K562 (cell line): Measurements from ENCODE around the gene PSRC1. TPM values are rescaled to one million over a fixed set of nuclear protein-coding genes. Genes with fewer than 3 reads are reported as not detected.

Experiments used
- CREB1 ChIP-seq, 2 experiments: sonication (generic) in 1 of 2; formaldehyde crosslinking in 1 of 2; IDR thresholded peaks; 2 replicates each; pipeline versions ENCODE4 v1.6.1 to v1.8.0; 2012 to 2022; ENCODE audit warnings: inconsistent platforms in 1 of 2, mild to moderate bottlenecking in 1 of 2, missing genetic modification reagents in 1 of 2, moderate library complexity in 1 of 2
- DIDO1 ChIP-seq: fragments of 450-650 bp; IDR thresholded peaks from 2 replicates; pipeline ENCODE4 v1.6.1; 2016; ENCODE audit warnings: low read depth, missing biosample characterization, missing genetic modification characterization
- E2F3 ChIP-seq: fragments of 250-450 bp; sonication (Bioruptor Pico); IDR thresholded peaks from 2 replicates; pipeline ENCODE4 v1.4.0; 2020; ENCODE audit warnings: mild to moderate bottlenecking
- E2F6 ChIP-seq, 2 experiments: IDR thresholded peaks; 2 replicates each; pipeline ENCODE4 v1.6.1; 2011; ENCODE audit warnings: borderline replicate concordance in 1 of 2, control low read depth in 1 of 2, low read depth in 1 of 2, low read length in 1 of 2, mild to moderate bottlenecking in 1 of 2, mixed read lengths in 1 of 2, moderate library complexity in 1 of 2; ENCODE audit not compliant: insufficient read depth in 1 of 2, insufficient read length in 1 of 2, poor library complexity in 1 of 2, severe bottlenecking in 1 of 2; ENCODE audit errors: extremely low read depth in 1 of 2
- FOXO4 ChIP-seq: fragments of 450-650 bp; formaldehyde crosslinking; IDR thresholded peaks from 2 replicates; pipeline ENCODE4 v1.4.0; 2020; ENCODE audit warnings: mild to moderate bottlenecking, moderate library complexity
- GATAD2A ChIP-seq: fragments of 450-650 bp; IDR thresholded peaks from 2 replicates; pipeline ENCODE4 v1.6.1; 2017
- KDM1A ChIP-seq, 2 experiments: fragments of 450-650 bp; IDR thresholded peaks; 2 replicates each; pipeline ENCODE4 v1.6.1; 2016; ENCODE audit warnings: mild to moderate bottlenecking in 2 of 2
- KHSRP ChIP-seq: fragments of 450-650 bp; IDR thresholded peaks from 2 replicates; pipeline ENCODE4 v1.6.1; 2017
- NCOA1 ChIP-seq: fragments of 450-650 bp; IDR thresholded peaks from 2 replicates; pipeline ENCODE4 v1.6.1; 2016; ENCODE audit warnings: low read depth
- POLR2AphosphoS2 ChIP-seq: IDR thresholded peaks from 2 replicates; pipeline ENCODE4 v1.6.1; 2012; ENCODE audit warnings: low read length, improper control_type of control experiment
- POLR2G ChIP-seq: fragments of 200-400 bp; formaldehyde crosslinking; IDR thresholded peaks from 2 replicates; pipeline ENCODE4 v1.6.1; 2017; ENCODE audit warnings: low read depth, mild to moderate bottlenecking, antibody characterized with exemption, low read length, moderate library complexity
- PRDM10 ChIP-seq: fragments of 450-650 bp; IDR thresholded peaks from 2 replicates; pipeline ENCODE4 v1.6.1; 2018; ENCODE audit not compliant: partially characterized antibody
- TCFL5 ChIP-seq: fragments of 250-450 bp; sonication (Bioruptor Pico); conservative IDR thresholded peaks from 2 replicates; pipeline ENCODE4 v1.6.1; 2021; ENCODE audit warnings: mild to moderate bottlenecking, moderate library complexity, matching md5 sums
- TEAD2 ChIP-seq: fragments of 450-650 bp; IDR thresholded peaks from 2 replicates; pipeline ENCODE4 v1.6.1; 2016; ENCODE audit warnings: missing genetic modification characterization, control low read depth, missing compliant biosample characterization
- TEAD4 ChIP-seq, 2 experiments: sonication (generic) in 1 of 2; formaldehyde crosslinking in 1 of 2; IDR thresholded peaks; 2 replicates each; pipeline versions ENCODE4 v1.6.1 to v1.8.0; 2012 to 2022; ENCODE audit warnings: borderline replicate concordance in 1 of 2, inconsistent platforms in 1 of 2, low read length in 1 of 2, mild to moderate bottlenecking in 1 of 2, missing genetic modification reagents in 1 of 2
- ZNF316 ChIP-seq: fragments of 450-650 bp; IDR thresholded peaks from 2 replicates; pipeline ENCODE4 v1.6.1; 2016
- ZNF354B ChIP-seq: fragments of 250-450 bp; sonication (Bioruptor Pico); IDR thresholded peaks from 2 replicates; pipeline ENCODE4 v1.4.0; 2020
- polyA plus RNA-seq, 8 experiments: library from polyadenylated mRNA; depleted of rRNA in 4 of 8; stranded (reverse) in 5 of 8; unstranded in 3 of 8; fragments of >200 nt; fragmentation: Nextera tagmentation in 2 of 8; fragmentation: Illumina TruSeq in 1 of 8; extraction: Ambion mirVana in 2 of 8; extraction: Trizol in 1 of 8; gene quantifications; 2 replicates each; pipeline versions ENCODE4 v1.2.1 to v1.2.3, GENCODE V29; 2011 to 2014; ENCODE audit warnings: inconsistent platforms in 1 of 8, missing spikeins in 1 of 8
- total RNA-seq, 7 experiments: library from RNA; depleted of rRNA in 6 of 7; stranded (reverse); fragments of >200 nt in 6 of 7; fragmentation: Illumina TruSeq in 2 of 7; extraction: Trizol in 2 of 7; gene quantifications; 2 replicates each; pipeline versions ENCODE4 v1.2.1 to v1.2.3, GENCODE V29; 2011 to 2021; ENCODE audit warnings: low replicate concordance in 1 of 7
- TF ChIP-seq, protein P1 (sequence below): fragments of 200-800 bp; sonication (Bioruptor generic); IDR thresholded peaks from 2 replicates; pipeline ENCODE4 v1.6.1; 2017; ENCODE audit warnings: missing genetic modification characterization, missing compliant biosample characterization

PSRC1 gene
- total and polyA plus RNA-seq, 9 of the 15 experiments (the other 6 are each of a cell fraction or from before 2014, with no cell fraction given) = 6.5 to 65.2 (median 39.3) TPM

DNA sequence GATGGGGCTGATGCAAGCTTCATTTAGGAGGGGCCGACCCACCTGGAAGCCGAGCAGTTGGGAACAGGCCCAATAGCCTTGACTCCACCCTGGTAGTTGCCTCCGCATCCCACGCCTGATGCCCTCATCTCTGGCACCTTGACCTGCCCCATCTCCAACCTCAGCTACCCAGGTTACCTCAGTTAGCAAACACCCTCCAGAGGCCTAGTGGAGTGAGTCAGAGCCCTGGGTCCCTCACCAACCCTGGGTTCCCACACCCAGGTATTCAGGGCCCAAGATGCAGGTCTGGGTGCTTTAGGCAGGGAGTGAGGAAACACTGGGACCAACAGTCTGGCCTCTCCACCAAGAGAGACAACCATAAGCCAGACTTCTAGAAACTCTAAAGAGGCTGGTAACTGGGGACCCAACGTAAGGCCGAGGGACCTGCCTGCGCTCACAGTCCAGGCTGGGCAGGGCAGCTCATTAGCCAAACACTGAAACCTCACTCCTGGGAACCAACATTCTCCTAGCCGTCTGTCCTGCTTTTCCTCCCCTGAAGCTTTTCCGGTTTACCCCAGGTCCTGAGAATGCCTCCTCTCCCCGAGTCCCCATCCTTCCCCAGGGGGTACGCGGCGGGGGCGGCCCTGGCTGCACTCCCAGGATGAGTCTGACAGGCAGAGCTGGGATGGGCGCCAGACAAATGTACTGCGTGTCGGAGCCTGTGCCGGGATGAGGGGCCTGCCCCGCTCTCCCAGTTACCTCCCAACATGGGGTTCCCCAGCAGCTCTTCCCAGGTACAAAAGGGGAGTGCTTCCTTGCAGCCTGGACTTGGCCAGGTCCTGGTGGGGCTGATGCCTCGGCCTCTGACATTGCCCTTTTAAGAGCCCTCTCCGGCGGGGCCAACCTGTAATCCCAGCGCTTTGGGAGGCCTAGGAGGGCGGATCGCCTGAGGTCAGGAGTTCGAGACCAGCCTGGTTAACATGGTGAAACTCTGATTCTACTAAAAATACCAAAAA is 42.5 kb downstream of the PSRC1 start (continued):
- TF ChIP-seq POLR2G (peak; percentile 91), TEAD2 (tag) (no peak), E2F6 (IDR thresholded peaks at IDR 0.05; ENCODE audit: borderline replicate concordance in 1 of 2, extremely low read depth in 1 of 2, insufficient read depth in 1 of 2, insufficient read length in 1 of 2, low read depth in 1 of 2, low read length in 1 of 2, poor library complexity in 1 of 2, severe bottlenecking in 1 of 2) (no peak), PRDM10 (no peak), DIDO1 (tag) (no peak), ZNF316 (no peak), TEAD4 (IDR thresholded peaks at IDR 0.05; ENCODE audit: low read length) (no peak), TEAD4 (CRISPR knock-in tag; IDR thresholded peaks at IDR 0.05; ENCODE audit: borderline replicate concordance) (no peak), KDM1A (IDR thresholded peaks at IDR 0.05) (peak in 1 of 2 experiments; percentile 10; a peak in 1 of 4 replicates), POLR2AphosphoS2 (peak; percentile 77), E2F3 (CRISPR knock-in tag) (no peak), ZNF354B (CRISPR knock-in tag) (no peak), FOXO4 (CRISPR knock-in tag) (no peak), TCFL5 (no peak), CREB1 (IDR thresholded peaks at IDR 0.05) (no peak), CREB1 (CRISPR knock-in tag; IDR thresholded peaks at IDR 0.05) (no peak), NCOA1 (no peak), KHSRP (no peak), GATAD2A (no peak)
- TF ChIP-seq, protein P1, sequence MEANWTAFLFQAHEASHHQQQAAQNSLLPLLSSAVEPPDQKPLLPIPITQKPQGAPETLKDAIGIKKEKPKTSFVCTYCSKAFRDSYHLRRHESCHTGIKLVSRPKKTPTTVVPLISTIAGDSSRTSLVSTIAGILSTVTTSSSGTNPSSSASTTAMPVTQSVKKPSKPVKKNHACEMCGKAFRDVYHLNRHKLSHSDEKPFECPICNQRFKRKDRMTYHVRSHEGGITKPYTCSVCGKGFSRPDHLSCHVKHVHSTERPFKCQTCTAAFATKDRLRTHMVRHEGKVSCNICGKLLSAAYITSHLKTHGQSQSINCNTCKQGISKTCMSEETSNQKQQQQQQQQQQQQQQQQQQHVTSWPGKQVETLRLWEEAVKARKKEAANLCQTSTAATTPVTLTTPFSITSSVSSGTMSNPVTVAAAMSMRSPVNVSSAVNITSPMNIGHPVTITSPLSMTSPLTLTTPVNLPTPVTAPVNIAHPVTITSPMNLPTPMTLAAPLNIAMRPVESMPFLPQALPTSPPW = peak; percentile 66
